Lung (tissue), 12 donors: ENCODE measurements around the gene ABCA4. TPM values are rescaled to one million over a fixed set of nuclear protein-coding genes. Genes with fewer than 3 reads are reported as not detected.

Experiments
- ATAC-seq: fragments of 200-7000 bp; cut with Tn5 transposase; one replicate; pipeline ENCODE4 v1.9.1; 2020; ENCODE audit warnings: moderate number of reproducible peaks; ENCODE audit not compliant: insufficient read depth, low FRiP score
- DNase-seq, 3 donors: peaks; one replicate each; pipeline ENCODE4 v3.0.0-alpha.2; 2013 to 2017
- H3K27ac ChIP-seq, 2 donors: one replicate each; pipeline ENCODE4 v1.5.1; 2013; ENCODE audit warnings: mild to moderate bottlenecking in 2 of 2, moderate library complexity in 2 of 2, control low read depth in 1 of 2, inconsistent platforms in 1 of 2, low read depth in 1 of 2, low read length in 1 of 2
- H3K27me3 ChIP-seq, 3 donors: one replicate each; pipeline ENCODE4 v1.5.1; 2013; ENCODE audit warnings: low read length in 2 of 3; ENCODE audit not compliant: control insufficient read depth in 3 of 3, insufficient read depth in 3 of 3
- H3K36me3 ChIP-seq, 4 donors: one replicate each; pipeline ENCODE4 v1.5.1; 2013; ENCODE audit warnings: low read length in 4 of 4, mild to moderate bottlenecking in 1 of 4, moderate library complexity in 1 of 4; ENCODE audit not compliant: control insufficient read depth in 4 of 4, insufficient read depth in 4 of 4
- H3K4me1 ChIP-seq, 5 donors: one replicate each; pipeline ENCODE4 v1.5.1; 2013; ENCODE audit warnings: low read length in 5 of 5, mild to moderate bottlenecking in 2 of 5, moderate library complexity in 1 of 5; ENCODE audit not compliant: control insufficient read depth in 5 of 5, insufficient read depth in 5 of 5
- H3K4me3 ChIP-seq: one replicate; pipeline ENCODE4 v1.5.1; 2013; ENCODE audit warnings: mild to moderate bottlenecking, control low read depth, moderate library complexity
- H3K9ac ChIP-seq, 2 donors: one replicate each; pipeline ENCODE4 v1.5.1; 2013; ENCODE audit warnings: low read length in 2 of 2, control low read depth in 1 of 2; ENCODE audit not compliant: insufficient read depth in 1 of 2
- H3K9me3 ChIP-seq, 4 donors: one replicate each; pipeline ENCODE4 v1.5.1; 2013; ENCODE audit warnings: low read length in 3 of 4, mild to moderate bottlenecking in 1 of 4, moderate library complexity in 1 of 4; ENCODE audit not compliant: control insufficient read depth in 4 of 4, insufficient read depth in 3 of 4
- WGBS, 2 donors: extraction: QIAGEN DNeasy Blood & Tissue Kit; methylation state at CpG; one replicate each; pipeline ENCODE4 v1.1.7; 2013; 5-methylcytosine and 5-hydroxymethylcytosine counted together
- polyA plus RNA-seq, 2 donors: library from polyadenylated mRNA; stranded (reverse); fragments of 200-250 nt; gene quantifications; one replicate each; pipeline ENCODE4 v1.2.1, GENCODE V29; 2013
- total RNA-seq, 2 donors: library from RNA; depleted of rRNA in 1 of 2; stranded (reverse); fragments of >200 nt in 1 of 2; gene quantifications; one replicate each; pipeline ENCODE4 v1.2.1, GENCODE V29; 2014 to 2021
- TF ChIP-seq, protein P1 (sequence below): IDR thresholded peaks from 2 replicates; pipeline ENCODE4 v1.5.1; 2012; ENCODE audit warnings: mild to moderate bottlenecking; ENCODE audit errors: control extremely low read depth, extremely low read depth
- donor health status: control.
- donor health status: control.
- donor health status: Bipolar disorder and iron deficiency.
- donor health status: healthy.
- donor health status: DM: yes; HTN: yes; CAD: no.

The ABCA4 gene
- total and polyA plus RNA-seq, 4 donors: 0.21 to 1.0 (median 0.67) TPM

DNA sequence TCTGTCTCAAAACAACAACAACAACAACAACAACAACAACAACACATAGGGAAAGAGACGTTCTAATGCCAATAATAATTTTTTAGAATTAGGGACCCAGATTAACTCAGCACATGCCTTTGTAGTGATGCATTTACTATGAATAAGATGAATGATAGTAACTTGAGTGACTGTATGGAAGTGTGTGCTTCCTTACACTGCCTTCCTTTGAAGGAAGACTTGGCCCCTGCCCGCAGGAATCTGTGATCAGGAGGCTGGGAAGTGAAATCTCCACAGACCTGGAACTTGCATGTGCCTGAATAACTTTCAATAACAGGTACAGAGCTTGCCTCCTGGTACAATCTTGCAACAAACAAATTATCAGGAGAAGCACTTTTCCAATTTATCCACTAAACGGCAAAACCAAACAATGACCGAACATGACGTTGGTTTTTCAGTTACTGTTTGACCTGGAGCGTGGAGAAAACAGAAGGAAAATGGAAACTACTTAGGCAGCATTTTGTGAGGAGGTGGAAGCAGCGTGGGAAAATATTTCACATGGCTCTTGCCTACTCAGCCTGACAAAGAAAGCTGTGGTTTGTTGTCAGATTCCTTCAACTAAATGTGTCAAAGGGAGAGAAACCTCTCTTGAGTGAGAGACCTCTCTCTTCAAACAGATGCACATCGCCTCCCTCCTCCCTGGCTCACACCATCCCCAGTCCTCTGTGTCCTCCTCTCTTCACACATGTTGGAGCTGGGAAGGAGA is 10.1 kb upstream of the ABCA4 start:
- H3K36me3 ChIP-seq: no peaks in the 10 kb centered on the region
- no peak overlapping the region for H3K9ac ChIP-seq
- ATAC-seq (no peak), DNase-seq (no peak)
- H3K4me1 ChIP-seq: no peaks in the 10 kb centered on the region
- no peak overlapping the region for H3K27ac ChIP-seq
- H3K9me3 ChIP-seq: peaks cover 0 to 2% (median 0%) of the 10 kb centered on the region in 4 donors
- H3K27me3 ChIP-seq: no peaks in the 10 kb centered on the region
- TF ChIP-seq, protein P1, sequence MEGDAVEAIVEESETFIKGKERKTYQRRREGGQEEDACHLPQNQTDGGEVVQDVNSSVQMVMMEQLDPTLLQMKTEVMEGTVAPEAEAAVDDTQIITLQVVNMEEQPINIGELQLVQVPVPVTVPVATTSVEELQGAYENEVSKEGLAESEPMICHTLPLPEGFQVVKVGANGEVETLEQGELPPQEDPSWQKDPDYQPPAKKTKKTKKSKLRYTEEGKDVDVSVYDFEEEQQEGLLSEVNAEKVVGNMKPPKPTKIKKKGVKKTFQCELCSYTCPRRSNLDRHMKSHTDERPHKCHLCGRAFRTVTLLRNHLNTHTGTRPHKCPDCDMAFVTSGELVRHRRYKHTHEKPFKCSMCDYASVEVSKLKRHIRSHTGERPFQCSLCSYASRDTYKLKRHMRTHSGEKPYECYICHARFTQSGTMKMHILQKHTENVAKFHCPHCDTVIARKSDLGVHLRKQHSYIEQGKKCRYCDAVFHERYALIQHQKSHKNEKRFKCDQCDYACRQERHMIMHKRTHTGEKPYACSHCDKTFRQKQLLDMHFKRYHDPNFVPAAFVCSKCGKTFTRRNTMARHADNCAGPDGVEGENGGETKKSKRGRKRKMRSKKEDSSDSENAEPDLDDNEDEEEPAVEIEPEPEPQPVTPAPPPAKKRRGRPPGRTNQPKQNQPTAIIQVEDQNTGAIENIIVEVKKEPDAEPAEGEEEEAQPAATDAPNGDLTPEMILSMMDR: no peak
- no peak overlapping the region for H3K4me3 ChIP-seq
- 78 to 87% methylated on average over 8 of the region's 8 CpGs for WGBS, 2 donors

DNA sequence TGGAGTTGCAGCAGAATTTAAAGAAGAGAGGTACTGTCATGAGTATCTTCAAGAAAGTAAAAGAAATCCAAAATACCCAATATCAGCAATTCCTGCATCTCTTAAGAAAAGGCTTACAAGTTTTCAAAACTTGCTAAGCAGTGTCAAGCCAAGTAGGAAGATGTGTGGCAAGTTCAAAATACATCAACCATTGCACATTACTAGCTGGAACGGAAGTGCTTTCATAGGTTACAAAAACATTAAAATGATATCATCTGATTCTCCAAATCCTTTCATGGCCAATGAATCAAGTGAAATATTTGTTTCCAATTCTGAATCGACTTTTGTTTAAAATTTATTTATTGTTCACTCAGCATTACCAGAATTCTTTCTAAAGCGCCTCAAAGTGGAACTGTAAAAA is 5.7 kb upstream of the ABCA4 start:
- Histone ChIP-seq H3K9ac (no peak overlapping the region), H3K4me3 (no peak overlapping the region), H3K9me3 (no peaks in the 10 kb centered on the region), H3K36me3 (no peaks in the 10 kb centered on the region), H3K27ac (no peak overlapping the region), H3K27me3 (no peaks in the 10 kb centered on the region), H3K4me1 (no peaks in the 10 kb centered on the region)
- WGBS, 2 donors: 71 to 84% methylated on average over 3 of the region's 3 CpGs
- TF ChIP-seq, protein P1: no peak
- DNase-seq (no peak), ATAC-seq (no peak)

DNA sequence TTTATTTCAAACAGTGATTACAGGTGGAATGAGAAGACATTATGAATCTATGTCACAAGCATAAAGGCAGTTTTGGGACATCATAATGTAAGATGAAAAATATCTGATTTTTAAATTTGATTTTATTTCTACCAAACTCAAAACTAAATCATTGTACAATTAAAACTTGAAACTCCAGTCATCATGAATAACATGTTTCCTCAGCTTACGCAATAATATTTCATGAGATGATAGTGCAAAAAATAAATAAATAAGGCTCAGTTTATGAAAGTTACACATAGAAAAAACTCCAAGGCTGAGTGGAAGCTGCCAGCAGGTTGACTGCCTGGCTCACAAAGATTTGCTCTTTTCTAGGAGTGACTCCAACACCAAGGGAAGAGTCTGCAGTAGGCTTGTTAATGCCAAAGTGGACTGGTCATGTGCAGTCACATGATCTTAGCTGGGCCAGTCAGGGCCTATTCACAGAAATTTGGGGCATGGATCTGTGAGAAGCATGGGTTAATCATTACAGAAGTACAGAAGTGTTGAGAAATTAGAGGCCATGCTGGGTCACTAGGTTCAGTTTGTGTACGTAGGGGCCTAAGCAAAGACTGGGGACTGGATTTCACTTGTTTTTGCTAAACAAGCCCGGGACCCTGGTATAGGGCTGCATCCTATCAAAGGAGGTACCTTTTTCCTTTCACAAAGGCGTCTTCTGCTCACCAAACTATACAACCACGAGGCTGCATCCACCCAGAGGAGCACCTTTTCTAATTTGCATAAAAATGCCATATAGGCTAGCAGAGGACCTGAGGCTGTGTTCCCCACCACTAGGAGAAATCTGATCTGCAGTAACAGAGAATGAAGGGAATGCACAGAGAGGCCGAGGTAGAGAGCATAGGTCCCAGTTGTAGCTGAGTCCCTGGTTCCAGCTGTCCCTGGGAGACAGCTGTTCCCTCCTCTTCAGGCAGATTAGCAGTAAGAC is 4.9 kb upstream of the ABCA4 start:
- 70 to 72% methylated on average over 6 of the region's 6 CpGs for WGBS, 2 donors
- no peak overlapping the region for H3K9ac ChIP-seq
- H3K27me3 ChIP-seq: no peaks in the 10 kb centered on the region

More for the DNA sequence above, 4.9 kb upstream of the ABCA4 start:
- TF ChIP-seq, protein P1: no peak
- ATAC-seq (no peak), DNase-seq (no peak)
- H3K36me3 ChIP-seq: no peaks in the 10 kb centered on the region
- H3K9me3 ChIP-seq: no peaks in the 10 kb centered on the region
- no peak overlapping the region for H3K27ac ChIP-seq
- H3K4me3 ChIP-seq: no peak overlapping the region
- no peaks in the 10 kb centered on the region for H3K4me1 ChIP-seq
